Stimulated activated naive CD4-positive, alpha-beta T cell treated with Interleukin-2 at 50 U/mL for 16 hours (primary cell): ENCODE data around the gene GARS1.
"Not testable (repeated sequence)": the region's sequence is repeated elsewhere in the genome, so short reads cannot be mapped to it uniquely, and the experiment has no call there.

Experiments
- DNase-seq: peaks from one replicate; lab custom pipeline; 2025; lab: John Stamatoyannopoulos, UW

GARS1 gene

DNA sequence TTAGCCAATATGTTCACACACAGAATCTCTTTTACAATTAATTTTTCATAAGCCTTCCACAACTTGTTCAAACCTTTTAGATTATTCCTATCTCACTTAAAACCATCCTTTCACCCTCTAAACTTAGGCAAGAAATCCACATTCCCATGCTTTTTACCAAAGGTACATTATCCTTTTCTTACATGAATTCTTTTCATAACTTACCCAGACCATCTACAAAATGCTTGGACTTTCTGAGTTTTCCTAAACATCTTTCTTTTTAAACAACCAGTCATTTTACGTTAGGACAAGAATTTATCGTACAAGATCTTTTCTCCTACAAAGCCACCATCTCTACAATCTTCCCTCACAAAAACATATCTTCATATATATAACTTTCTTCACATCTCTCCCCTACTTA lies 18.8 kb upstream of the GARS1 start:
- no peak for DNase-seq

DNA sequence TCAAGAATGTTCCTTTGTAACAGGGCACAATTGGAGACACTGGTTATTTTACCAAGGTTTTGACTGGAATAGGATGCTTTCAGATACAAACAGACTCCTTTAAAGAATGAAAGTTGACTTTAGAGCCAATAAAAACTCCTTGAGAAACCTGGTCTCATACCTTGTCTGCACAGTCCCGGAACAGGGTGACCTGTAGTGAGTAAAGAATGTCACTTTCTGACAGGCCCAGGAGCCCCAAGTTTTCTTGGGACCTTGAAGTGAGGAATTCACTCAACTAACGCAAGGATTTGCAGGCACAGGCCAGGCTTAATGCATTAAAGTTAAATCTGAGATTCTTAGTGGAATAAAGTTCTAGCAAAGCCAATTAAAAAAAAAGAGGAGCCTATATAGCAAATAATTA lies 11.5 kb upstream of the GARS1 start:
- DNase-seq: no peak

DNA sequence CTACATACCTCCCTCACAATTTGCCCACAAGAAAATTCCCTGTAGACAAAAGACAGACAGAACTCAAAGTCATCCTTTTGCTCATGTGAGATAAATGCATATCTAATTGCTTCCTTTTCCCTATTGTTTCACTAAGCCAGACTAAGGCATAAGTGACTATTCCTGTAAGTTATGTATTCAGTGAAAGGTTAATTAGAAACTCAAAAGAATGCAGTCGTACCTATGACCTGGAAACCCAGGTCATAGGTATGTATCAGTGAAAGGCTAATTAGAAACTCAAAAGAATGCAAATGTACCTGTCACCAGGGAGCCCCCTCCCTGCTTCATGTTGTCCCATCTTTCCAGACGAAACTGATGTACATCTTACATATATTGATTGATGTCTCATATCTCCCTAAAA lies 10.3 kb upstream of the GARS1 start:
- no peak for DNase-seq

DNA sequence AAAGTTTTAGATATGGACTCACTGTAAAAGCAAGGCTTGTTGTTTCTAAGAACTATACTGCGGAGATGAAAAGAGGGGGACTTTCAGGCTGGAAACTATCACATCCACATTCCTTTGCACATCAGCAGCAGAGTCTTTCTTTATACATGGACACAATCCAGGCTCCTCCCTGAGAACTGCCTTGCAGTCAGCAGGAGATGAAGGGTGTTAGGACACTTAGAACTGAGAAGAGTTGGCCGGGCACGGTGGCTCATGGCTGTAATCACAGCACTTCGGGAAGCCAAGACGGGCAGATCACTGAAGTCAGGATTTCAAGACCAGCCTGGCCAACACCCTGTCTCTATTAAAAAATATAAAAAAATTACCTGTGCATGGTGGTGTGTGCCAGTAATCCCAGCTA lies 9.7 kb upstream of the GARS1 start:
- no peak for DNase-seq

DNA sequence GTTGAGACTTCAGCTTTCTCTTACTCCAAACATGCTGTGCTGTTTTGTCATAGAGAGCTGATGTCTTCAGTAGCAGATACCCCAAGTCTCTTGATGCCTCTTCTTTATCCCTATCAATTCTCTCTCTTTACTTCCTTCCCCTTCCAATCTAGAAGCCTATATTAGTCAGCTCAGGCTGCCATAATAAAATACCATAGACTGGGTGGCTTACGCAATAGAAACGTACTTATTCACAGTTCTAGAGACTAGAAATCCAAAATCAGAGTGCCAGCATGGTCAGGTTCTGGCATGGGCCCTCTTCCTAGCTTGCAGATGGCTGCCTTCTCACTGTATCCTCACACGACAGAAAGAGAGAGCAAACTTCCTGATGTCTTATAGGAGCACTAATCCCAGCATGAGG lies 9.0 kb upstream of the GARS1 start:
- DNase-seq: no peak

DNA sequence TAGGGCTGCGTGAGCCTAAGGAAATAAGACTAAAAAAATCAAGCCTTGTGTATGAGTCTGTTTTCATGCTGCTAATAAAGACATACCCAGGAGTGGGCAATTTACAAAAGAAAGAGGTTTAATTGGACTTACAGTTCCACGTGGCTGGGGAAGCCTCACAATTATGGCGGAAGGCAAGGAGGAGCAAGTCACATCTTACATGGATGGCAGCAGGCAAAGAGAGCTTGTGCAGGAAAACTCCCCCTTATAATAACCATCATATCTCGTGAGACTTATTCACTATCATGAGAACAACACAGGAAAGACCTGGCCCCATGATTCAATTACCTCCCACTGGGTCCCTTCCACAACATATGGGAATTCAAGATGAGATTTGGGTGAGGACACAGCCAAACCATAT lies 7.1 kb upstream of the GARS1 start:
- DNase-seq: not testable (repeated sequence)

DNA sequence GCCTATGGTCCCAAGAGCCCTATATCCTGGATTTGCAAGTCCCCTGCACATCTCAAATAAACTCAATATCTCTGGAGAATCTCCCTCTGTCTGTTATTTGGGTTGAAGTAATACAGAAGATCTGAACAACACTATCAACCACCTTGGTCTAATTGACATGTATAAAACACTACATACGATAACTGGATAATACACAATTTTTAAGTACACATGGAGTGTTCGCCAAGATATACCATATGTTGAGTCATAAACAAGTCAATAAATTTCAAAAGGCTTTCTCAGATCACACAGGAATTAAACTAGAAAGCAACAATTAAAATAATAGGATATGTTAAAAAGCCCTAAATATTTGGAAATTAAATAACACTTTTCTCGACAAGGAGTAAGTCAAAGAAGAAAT lies 5.6 kb upstream of the GARS1 start:
- no peak for DNase-seq

DNA sequence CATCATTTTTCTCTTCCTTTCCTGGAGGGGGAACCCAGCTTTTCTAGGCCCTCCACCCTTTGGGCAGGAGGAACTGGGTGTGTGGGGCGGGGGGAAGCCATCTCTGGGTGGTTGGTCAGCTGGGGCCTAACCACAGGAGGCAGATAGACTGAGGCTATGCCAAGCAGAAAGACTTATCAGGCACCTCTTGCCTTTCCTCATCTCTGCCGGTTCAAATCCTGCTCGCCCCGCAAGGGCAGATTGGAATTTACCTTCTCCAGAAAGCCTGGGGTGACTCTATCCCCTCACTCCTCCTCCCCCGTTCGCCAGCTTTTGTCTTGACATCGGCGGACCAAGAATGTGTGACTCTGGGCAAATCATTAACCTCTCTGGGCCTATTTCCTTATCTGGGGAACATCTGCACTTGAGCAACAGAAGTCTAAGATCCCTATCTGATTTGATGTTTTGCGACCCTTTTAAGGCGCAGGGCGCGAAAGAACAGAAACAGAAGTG lies 584 bp upstream of the GARS1 start:
- DNase-seq: peak; percentile 26

DNA sequence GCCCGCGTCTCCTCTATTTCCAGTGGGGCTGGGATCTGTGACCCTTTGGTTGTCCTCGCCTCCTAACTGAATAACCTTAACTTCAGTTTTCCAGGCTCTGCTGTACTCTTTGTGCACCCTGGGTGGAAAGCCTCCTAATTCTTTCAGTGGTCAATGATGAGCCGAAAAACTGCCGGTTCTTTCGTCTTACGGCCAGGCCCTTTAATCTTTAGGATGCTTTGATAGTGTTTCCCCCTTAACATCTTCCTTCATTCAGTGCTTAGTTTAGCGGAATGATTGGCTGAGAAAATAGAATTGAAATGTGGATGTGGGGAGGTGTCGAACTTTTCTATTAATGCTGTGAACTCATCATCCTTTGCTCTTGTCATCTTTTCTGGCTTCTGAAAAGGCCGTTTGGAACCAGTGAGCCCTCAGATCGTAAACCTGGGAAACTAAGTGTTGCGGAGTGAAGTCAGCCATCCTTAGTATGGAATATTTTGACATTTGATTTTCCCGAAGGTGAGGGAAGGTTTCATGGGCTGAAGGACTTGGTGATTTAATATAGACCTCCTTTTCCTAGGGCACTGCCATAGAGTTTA lies 847 bp downstream of the GARS1 start:
- DNase-seq: no peak

DNA sequence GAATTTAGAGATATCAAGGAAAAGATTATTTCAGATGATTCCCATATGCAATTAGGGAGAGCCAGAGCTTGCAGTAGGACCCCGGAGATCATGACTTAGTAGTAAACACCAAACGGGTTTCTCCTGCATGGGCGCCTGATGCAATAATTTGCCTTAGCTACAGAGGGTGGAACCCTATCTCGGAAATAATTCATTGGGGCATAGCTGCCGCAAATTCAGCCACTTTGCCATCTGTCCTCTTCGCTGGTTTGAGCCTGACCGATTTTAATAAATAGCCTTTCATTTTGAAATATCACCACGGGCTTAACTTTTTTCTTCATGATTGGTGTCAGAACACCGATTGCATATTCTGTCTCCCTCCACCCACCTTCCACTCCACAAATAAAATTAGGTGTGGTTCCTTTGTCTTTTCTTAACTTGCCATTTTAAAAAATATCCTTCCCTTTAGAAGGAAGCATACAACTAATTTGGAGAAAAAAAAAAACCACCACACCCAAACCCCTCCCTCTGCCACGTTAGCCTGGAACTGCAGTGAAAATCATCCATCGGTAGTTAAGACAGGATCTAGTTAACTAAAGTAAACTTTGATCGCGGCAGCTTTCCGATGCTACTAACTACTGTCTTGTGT lies 1.4 kb downstream of the GARS1 start:
- peak; percentile 18 for DNase-seq

DNA sequence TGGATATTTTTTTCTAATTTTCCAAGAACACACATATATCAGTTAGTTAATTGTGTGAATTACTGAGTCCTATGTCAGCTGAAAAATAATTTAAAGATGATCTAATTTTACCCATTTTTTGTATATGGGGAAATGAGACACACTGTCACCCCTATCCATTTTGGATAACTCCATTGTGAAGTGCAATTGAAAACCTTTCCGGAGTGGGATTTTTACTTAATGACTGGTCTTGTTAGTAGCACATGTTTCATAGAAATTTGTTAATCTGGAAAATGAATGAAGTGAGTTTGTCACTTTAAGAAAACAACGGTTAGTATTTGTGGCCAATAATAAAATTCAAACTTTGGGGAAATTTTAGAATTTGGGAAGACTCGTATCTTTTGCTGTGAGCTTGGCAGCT lies 2.0 kb downstream of the GARS1 start:
- DNase-seq: no peak

DNA sequence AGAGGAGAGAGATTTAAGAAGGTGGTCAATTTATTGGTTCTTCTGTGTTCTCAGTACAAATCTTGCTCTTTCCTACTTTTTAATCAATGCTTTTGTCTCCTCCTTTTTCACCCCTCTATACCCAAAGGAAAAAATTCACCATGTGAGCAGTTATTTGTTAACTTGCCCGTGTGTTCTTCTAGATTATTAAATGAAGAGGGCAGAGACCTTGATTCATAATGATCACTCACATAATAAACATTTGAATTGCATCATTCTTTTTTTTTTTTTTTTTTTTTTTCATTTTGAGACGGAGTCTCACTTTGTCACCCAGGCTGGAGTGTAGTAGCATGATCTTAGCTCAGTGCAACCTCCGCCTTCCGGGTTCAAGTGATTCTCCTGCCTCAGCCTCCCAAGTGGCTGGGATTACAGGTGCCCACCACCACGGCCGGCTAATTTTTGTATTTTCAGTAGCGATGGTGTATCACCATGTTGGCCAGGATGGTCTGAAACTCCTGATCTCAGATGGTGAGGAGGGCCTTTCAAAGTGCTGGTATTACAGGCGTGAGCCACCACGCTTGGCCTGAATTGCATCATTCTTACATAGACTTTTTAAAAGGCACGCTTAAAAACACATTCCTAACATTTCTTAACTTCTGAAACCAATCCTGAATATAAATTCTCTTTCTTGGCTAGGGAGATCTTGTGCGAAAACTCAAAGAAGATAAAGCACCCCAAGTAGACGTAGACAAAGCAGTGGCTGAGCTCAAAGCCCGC lies 3.6 kb downstream of the GARS1 start:
- no peak for DNase-seq

DNA sequence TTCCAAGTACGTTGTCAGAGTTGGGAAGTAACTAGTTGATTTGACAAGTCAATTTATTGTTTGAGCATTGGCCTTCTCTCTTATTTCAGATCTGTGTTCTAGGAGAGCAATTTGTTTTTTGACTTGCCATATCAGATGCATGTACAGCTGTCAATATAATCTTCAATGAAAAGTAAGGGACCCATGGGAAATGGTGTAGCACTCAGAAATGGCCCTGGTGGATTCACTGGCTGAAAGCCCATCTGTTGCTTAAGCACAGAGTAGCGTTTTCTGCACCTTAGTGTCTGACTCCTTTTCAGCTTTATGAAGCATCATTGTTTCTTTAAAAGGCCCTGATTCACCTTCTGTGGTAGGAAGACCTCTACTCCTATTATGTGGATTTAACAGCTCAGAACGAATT lies 10.2 kb downstream of the GARS1 start:
- DNase-seq: no peak

DNA sequence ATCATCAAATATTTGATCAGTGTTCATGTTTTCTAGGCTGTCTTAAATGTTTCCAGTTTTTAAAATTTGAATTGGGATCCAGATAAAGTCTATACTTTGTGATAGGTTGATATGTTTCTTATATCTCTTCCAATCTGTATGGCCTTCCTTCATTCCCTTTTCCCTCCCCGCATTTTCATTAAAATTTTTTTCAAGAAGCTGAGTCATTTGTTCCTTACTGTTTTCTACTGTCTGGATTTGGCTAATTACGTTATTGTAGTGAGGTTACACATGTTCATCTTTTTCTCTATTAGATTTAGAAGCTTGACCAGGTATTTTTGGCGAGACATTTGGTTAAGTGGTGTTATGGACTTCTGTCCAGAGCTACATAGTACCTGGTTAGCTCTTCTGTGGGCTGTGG lies 11.2 kb downstream of the GARS1 start:
- no peak for DNase-seq

DNA sequence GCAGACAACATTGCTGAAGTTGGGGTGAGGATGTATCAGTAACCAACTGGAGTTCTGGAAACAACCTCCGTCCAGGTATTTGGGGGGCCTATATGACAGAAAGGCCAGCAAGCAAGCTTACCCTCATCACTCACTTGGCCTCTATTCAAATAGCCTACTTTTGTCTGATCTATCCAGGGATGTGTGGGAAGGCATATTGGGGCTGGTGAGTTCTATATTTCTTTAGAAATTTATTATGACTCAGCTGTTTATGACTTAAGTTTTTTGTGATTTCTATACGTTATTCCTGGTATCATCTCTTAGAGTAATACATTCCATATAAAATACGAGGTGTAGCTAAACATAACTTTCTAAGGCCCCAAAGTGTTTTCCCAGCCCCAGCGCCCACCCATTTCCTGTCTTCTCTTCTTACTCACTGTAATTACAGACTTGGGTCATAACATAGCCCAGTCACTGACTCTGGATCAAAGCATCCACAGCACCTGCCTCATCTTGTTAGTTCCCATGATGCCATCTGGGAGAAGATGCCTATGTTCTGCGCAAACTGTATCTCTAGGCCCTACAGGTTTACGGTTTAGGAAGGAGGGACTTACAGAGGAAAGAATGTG lies 18.1 kb downstream of the GARS1 start:
- DNase-seq: peak; percentile 17

DNA sequence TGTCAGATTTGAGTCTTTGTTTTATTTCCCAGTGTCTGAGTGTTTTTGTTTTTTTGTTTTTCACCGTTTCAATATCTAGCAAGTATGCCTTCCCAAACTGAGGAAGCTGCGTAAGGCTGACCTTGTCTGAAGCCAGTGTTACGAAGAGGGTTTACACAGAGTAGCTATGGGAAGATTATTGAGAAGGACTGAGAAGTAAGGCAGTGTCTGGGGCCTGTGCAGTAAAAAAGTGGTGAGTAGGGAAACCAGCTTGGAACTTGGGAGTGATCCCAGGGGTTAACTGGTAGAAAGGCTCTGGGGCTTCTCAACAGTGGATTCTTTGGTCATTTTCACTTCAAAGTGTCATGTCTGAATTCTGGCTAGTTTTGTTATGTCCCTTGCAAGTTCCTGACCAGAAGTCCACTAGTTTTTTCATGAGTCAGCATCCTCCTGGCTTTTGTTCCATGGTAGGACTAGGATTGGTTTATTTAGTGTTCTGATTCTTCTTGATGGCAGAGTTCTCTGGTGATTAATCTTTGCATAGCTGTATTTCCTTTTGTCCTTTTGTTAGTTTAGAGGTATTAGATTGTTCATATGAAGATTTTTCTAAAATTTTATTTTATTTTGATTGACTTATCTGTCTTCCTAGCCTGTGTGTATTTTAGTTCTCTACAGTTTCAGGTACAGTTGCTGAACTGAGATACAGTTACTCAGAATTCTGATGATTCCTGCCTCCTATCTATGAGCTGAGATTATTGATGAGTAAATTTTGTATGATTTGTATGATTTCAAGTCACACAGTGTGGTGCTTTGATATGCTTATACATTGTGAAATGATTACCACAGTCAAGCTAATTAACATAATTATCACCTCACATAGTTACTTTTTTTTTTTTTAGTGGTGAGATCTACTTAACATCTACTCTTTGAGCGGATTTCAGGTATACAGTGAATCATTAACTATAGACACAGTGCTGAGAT lies 19.0 kb downstream of the GARS1 start:
- no peak for DNase-seq

DNA sequence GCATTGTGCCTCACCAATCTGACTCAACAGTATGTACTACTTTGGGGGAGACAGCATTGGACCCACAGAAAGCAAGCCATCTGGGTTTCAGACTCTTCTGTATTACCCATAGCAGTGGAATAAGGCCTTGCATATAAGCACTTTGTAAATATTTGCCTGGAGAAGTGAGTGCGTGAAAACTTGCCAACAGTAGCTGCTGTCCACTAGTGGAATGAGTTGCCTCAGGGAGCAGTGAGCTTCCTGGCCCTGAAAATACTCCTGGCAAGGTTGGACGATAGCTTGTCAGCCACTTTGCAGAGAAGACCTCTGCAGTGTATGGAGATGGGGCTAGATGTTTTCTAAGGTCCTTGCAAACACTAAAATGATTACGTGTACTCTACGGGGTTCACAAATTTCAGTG lies 21.6 kb downstream of the GARS1 start:
- DNase-seq: no peak

DNA sequence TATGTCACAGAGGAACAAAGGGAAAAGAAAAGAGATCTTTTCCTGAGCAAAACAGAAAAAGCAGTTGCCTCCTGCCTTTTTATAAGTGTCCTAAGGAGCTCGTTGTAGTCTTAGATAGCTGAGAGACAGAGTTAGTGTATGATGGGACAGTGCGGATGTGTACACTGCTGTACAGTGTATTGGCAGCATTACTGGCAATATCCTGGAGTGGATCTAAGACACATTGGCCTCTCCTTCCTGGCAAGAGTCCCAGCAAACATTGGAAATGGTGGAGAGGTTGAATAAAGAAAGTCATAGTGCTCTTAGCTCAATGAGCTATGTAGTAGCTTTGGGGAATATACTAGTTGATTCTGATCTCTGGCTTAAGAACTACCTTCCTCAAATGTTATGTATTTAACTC lies 22.7 kb downstream of the GARS1 start:
- DNase-seq: no peak

DNA sequence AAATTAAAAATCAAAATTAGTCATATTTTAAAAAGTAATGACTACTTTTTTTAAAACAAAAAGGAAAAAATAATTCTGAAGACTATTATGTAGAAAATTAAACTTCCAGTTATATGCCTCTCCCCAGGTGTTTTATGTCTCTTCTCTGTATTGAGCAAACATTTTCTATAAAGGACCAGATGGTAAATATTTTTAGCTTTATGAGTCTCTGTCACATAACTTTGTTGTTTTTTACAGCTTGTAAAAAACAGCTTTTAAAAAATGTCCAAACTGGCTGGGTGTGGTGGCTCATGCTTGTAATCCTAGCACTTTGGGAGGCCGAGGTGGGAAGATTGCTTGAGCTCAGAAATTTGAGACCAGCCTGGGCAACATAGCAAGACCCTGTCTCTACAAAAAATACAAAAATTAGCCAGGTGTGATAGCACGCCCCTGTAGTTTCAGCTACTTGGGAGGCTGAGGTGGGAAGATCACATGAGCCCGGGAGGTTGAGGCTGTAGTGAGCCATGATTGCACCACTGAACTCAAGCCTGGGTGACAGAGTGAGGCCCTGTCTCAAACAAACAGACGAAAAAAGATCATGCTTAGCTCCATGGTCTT lies 23.5 kb downstream of the GARS1 start:
- no peak for DNase-seq

DNA sequence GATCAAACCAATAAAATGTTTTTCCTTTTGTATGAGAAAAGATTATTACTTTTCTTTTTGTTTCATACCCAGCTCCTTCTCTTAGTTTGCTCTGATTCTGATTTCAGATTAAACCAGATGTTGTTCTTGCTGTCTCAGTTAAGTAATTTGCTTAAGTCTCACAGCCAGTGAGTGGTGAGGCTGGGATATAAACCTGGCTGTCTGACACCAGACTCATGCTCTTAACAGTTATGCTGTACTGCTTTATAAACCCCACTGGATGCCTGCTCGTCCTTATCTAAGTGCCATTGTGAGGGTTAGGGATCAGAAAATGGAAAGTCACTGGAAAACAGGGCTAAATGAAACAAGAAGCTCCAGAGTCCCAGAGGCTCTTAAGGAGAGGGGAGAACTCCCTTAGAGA lies 24.3 kb downstream of the GARS1 start:
- DNase-seq: no peak

DNA sequence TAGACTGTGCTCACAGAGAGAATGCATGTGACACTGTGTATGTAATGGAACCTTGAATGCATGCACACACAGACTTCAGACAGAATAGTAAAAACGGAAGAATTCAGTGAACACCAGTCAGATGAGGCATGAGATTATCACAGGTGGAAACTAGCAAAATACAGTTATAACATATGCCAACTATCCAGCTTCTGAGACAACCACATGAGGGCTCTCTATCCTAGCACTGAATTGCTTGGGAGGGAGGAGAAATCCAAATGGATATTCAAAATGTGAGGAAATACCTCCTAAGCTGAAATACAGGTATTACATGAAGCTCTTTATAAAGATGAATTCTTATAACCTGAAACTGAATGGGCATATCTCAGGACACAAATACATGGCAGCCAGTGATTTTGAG lies 30.6 kb downstream of the GARS1 start:
- no peak for DNase-seq

DNA sequence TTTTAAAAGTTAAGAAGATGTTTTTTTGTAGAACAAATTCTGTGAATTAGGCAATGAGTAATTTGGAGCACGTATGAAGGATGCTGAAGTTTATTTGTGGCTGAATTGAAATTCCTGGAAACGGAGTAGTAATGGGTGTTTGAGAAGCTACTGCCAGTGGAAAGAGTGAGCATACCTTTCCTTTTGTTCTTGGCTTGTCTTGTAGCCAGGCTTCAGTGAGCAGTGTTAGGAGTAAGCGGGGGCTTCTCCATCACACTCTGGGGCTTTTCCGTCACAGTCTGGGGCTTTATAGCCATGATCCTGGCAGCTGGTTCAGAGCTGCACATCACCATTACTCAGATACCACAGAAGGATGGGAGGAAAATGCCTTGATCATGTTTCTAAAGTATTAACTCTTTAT lies 32.3 kb downstream of the GARS1 start:
- no peak for DNase-seq
